Endothelial cell (in vitro differentiated cells): ENCODE measurements around the gene GALNT2. TPM values are rescaled to one million over a fixed set of nuclear protein-coding genes. Genes with fewer than 3 reads are reported as not detected.

Experiments used
- DNase-seq: peaks from one replicate; pipeline ENCODE4 v3.0.0; 2021; ENCODE audit warnings: low spot score
- H3K27ac Mint-ChIP-seq: one replicate; pipeline ENCODE4 v1.8.0; 2021; ENCODE audit warnings: mixed read lengths, inconsistent platforms; ENCODE audit not compliant: unreplicated experiment
- H3K27me3 Mint-ChIP-seq: one replicate; pipeline ENCODE4 v1.8.0; 2021; ENCODE audit warnings: mild to moderate bottlenecking, moderate library complexity, mixed read lengths, inconsistent platforms; ENCODE audit not compliant: unreplicated experiment
- H3K36me3 Mint-ChIP-seq: one replicate; pipeline ENCODE4 v1.8.0; 2021; ENCODE audit warnings: mild to moderate bottlenecking, low read depth, mixed read lengths, inconsistent platforms; ENCODE audit not compliant: unreplicated experiment
- H3K4me1 Mint-ChIP-seq: one replicate; pipeline ENCODE4 v1.8.0; 2021; ENCODE audit warnings: mild to moderate bottlenecking, mixed read lengths, inconsistent platforms; ENCODE audit not compliant: unreplicated experiment
- H3K4me3 Mint-ChIP-seq: one replicate; pipeline ENCODE4 v1.8.0; 2021; ENCODE audit warnings: mild to moderate bottlenecking, mixed read lengths, inconsistent platforms; ENCODE audit not compliant: unreplicated experiment
- H3K9me3 Mint-ChIP-seq: one replicate; pipeline ENCODE4 v1.8.0; 2021; ENCODE audit warnings: mixed read lengths, inconsistent platforms; ENCODE audit not compliant: unreplicated experiment
- total RNA-seq: library from RNA; stranded (reverse); fragmentation: NEBNext Ultra II Directional; extraction: Animal tissue kit (Norgen Biotek cat#: 25700); gene quantifications from one replicate; pipeline ENCODE4 v1.2.1, GENCODE V29; 2021; ENCODE audit not compliant: unreplicated experiment
- TF ChIP-seq, protein P1 (sequence below): fragments of 200-600 bp; sonication (generic); IDR thresholded peaks from one replicate; pipeline ENCODE4 v1.5.0; 2021; ENCODE audit warnings: antibody characterized with exemption; ENCODE audit not compliant: unreplicated experiment

Gene GALNT2
- total RNA-seq, 1 donor from 2014 or later: 74.8 TPM

- Mint-ChIP-seq H3K27me3 (peaks cover 4% of the 10 kb centered on the region), H3K9me3 (no peaks in the 10 kb centered on the region), H3K4me3 (no peak overlapping the region), H3K27ac (no peak overlapping the region), H3K4me1 (no peaks in the 10 kb centered on the region), H3K36me3 (no peaks in the 10 kb centered on the region)
- no peak for DNase-seq
- TF ChIP-seq, protein P1, sequence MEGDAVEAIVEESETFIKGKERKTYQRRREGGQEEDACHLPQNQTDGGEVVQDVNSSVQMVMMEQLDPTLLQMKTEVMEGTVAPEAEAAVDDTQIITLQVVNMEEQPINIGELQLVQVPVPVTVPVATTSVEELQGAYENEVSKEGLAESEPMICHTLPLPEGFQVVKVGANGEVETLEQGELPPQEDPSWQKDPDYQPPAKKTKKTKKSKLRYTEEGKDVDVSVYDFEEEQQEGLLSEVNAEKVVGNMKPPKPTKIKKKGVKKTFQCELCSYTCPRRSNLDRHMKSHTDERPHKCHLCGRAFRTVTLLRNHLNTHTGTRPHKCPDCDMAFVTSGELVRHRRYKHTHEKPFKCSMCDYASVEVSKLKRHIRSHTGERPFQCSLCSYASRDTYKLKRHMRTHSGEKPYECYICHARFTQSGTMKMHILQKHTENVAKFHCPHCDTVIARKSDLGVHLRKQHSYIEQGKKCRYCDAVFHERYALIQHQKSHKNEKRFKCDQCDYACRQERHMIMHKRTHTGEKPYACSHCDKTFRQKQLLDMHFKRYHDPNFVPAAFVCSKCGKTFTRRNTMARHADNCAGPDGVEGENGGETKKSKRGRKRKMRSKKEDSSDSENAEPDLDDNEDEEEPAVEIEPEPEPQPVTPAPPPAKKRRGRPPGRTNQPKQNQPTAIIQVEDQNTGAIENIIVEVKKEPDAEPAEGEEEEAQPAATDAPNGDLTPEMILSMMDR: no peak
These were observed 7.2 kb downstream of the GALNT2 start for GRCh38 chr1:230074270-230074669.

- Mint-ChIP-seq H3K27me3 (peaks cover 4% of the 10 kb centered on the region), H3K9me3 (no peaks in the 10 kb centered on the region), H3K4me3 (no peak overlapping the region), H3K4me1 (no peaks in the 10 kb centered on the region), H3K27ac (no peak overlapping the region), H3K36me3 (no peaks in the 10 kb centered on the region)
- no peak for DNase-seq
- TF ChIP-seq, protein P1: no peak
These were observed 7.7 kb downstream of the GALNT2 start for GRCh38 chr1:230074762-230075161.

DNA sequence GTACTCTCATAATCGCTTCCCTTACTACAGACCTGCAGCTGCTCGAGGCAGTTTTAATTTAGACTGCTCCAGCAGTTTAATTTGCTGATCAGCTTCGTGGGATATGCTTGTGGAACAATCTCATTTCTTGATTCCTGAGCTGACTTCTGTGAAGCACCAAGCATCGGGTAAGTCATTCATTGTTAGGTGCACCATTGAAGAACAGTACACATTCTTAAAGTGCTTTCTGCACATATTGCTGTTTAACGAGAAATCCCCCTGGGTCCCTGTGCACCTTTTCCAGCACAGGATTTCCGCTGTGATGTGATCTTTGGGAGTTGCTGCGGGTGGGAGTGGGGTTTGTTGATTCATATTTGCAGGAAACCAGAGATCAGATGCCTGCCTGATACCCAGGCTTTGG, 9.1 kb downstream of the GALNT2 start:
- TF ChIP-seq, protein P1: no peak
- Mint-ChIP-seq H3K4me1 (no peaks in the 10 kb centered on the region), H3K9me3 (no peaks in the 10 kb centered on the region), H3K27me3 (peaks cover 4% of the 10 kb centered on the region), H3K36me3 (no peaks in the 10 kb centered on the region), H3K27ac (no peak overlapping the region), H3K4me3 (no peak overlapping the region)
- DNase-seq: no peak

DNA sequence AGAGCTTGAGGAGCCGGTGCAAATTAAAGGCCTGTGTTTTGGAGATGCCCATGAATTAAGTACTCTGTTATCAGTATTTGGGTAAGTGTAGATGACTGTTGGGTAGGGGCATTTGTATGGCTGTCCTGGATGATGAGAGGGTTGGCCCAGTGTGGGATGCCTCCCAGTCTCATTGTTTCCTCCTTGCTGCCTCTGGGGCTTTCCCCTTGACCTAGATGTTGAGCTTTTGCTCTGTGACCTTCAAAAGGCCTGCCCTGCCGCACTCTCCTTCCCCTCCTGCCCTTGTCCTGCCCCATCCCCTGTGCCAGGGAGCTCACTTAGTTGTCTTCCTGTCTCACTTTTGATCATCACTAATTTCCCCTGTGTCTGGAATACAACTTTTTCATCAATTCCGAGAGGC, 10.0 kb downstream of the GALNT2 start:
- Mint-ChIP-seq H3K27me3 (peaks cover 8% of the 10 kb centered on the region), H3K36me3 (peaks cover 6% of the 10 kb centered on the region), H3K4me1 (no peaks in the 10 kb centered on the region), H3K9me3 (no peaks in the 10 kb centered on the region), H3K4me3 (no peak overlapping the region), H3K27ac (no peak overlapping the region)
- no peak for DNase-seq
- TF ChIP-seq, protein P1: no peak

GRCh38 chr1:230077436-230078213, 10.6 kb downstream of the GALNT2 start:
- H3K9me3 Mint-ChIP-seq: no peaks in the 10 kb centered on the region
- DNase-seq: no peak
- TF ChIP-seq, protein P1: no peak
- peaks cover 8% of the 10 kb centered on the region for H3K27me3 Mint-ChIP-seq
- no peak overlapping the region for H3K27ac Mint-ChIP-seq
- no peaks in the 10 kb centered on the region for H3K4me1 Mint-ChIP-seq
- H3K4me3 Mint-ChIP-seq: no peak overlapping the region
- peaks cover 9% of the 10 kb centered on the region for H3K36me3 Mint-ChIP-seq
